ENCODE results near the gene ENO2. TPM values are rescaled to one million over a fixed set of nuclear protein-coding genes. Genes with fewer than 3 reads are reported as not detected.
A peak's percentile ranks its signal among the peaks of the same experiment; 100 is the strongest.

The ENO2 gene
- total RNA-seq, 4 donors from 2014 or later: 0.97 to 6.2 (median 1.8) TPM

DNA sequence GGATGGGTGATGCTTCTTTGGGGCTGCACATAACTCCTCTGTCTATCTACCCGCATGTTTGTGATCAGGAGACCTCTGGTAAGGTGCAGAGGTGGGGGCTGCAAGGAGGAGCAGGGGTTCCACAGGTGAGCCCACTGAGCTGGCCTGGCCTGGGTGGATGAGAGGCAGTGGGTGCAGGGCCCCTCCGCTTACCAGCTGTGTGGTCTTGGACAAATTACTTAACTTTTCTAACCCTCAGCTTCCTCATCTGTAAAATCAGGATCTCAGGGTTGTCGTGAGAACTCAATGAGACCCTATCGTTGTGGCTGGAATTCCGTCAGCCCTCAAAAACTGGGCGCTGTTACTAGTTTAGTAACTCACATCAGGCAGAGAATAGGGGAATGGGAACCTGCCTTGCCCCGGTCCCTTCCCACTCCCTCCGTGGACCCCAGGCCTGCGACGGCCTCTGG is 44.3 kb downstream of the ENO2 start:
- intact Hi-C loops (cut with DNase I; ENCODE audit: low total_unique reads): no loop called here
- no peak for DNase-seq
- H3K4me1 ChIP-seq: peaks cover 13 to 19% of the 10 kb centered on the region in 2 donors
- H3K27ac ChIP-seq: peak overlapping the region; percentile 43 to 70 (median 70)
- TF ChIP-seq, protein P1, sequence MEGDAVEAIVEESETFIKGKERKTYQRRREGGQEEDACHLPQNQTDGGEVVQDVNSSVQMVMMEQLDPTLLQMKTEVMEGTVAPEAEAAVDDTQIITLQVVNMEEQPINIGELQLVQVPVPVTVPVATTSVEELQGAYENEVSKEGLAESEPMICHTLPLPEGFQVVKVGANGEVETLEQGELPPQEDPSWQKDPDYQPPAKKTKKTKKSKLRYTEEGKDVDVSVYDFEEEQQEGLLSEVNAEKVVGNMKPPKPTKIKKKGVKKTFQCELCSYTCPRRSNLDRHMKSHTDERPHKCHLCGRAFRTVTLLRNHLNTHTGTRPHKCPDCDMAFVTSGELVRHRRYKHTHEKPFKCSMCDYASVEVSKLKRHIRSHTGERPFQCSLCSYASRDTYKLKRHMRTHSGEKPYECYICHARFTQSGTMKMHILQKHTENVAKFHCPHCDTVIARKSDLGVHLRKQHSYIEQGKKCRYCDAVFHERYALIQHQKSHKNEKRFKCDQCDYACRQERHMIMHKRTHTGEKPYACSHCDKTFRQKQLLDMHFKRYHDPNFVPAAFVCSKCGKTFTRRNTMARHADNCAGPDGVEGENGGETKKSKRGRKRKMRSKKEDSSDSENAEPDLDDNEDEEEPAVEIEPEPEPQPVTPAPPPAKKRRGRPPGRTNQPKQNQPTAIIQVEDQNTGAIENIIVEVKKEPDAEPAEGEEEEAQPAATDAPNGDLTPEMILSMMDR (IDR thresholded peaks at IDR 0.05 in 4 of 5, conservative IDR thresholded peaks at IDR 0.05 in 1 of 5): no peak
- no peak for TF ChIP-seq POLR2A (IDR thresholded peaks at IDR 0.05)
- H3K36me3 ChIP-seq: no peaks in the 10 kb centered on the region
- in situ Hi-C loops (cut with MboI; ENCODE audit: low sequenced_read_pairs in 4 of 4): no loop called here
- H3K4me3 ChIP-seq: no peak overlapping the region
- ATAC-seq: no peak
- no peaks in the 10 kb centered on the region for H3K27me3 ChIP-seq
- H3K9me3 ChIP-seq: no peaks in the 10 kb centered on the region

GRCh38 chr12:6959058-6959804 is 44.9 kb downstream of the ENO2 start:
- Histone ChIP-seq H3K27me3 (no peaks in the 10 kb centered on the region), H3K9me3 (no peaks in the 10 kb centered on the region), H3K27ac (peak overlapping the region; percentile 43 to 70 (median 70)), H3K4me1 (peaks cover 13 to 19% of the 10 kb centered on the region in 2 donors), H3K4me3 (no peak overlapping the region), H3K36me3 (no peaks in the 10 kb centered on the region)
- in situ Hi-C loops (cut with MboI; ENCODE audit: low sequenced_read_pairs in 4 of 4) (no loop called here), intact Hi-C loops (cut with DNase I; ENCODE audit: low total_unique reads) (no loop called here)
- ATAC-seq (no peak), DNase-seq (no peak)
- no peak for TF ChIP-seq POLR2A (IDR thresholded peaks at IDR 0.05)
- TF ChIP-seq, protein P1 (IDR thresholded peaks at IDR 0.05 in 4 of 5, conservative IDR thresholded peaks at IDR 0.05 in 1 of 5): no peak

- Histone ChIP-seq H3K27ac (peak overlapping the region; percentile 43 to 81 (median 70)), H3K4me3 (no peak overlapping the region), H3K27me3 (no peaks in the 10 kb centered on the region), H3K4me1 (peaks cover 17 to 24% of the 10 kb centered on the region in 2 donors), H3K9me3 (no peaks in the 10 kb centered on the region), H3K36me3 (peaks cover 0 to 2% of the 10 kb centered on the region in 2 donors)
- in situ Hi-C loops (cut with MboI; ENCODE audit: low sequenced_read_pairs in 4 of 4): no loop called here
- DNase-seq (peak in 1 of 2 donors; percentile 11), ATAC-seq (no peak)
- intact Hi-C loops (cut with DNase I; ENCODE audit: low total_unique reads): loop anchor here (5.0 kb wide), 2 partner anchors 88 to 147 kb away; partner anchors contain the start of genes C1RL and SPSB2
- TF ChIP-seq, protein P1 (IDR thresholded peaks at IDR 0.05 in 4 of 5, conservative IDR thresholded peaks at IDR 0.05 in 1 of 5): no peak
- TF ChIP-seq POLR2A (IDR thresholded peaks at IDR 0.05): no peak
Observed at GRCh38 chr12:6959805-6960592, 45.6 kb downstream of the ENO2 start.

DNA sequence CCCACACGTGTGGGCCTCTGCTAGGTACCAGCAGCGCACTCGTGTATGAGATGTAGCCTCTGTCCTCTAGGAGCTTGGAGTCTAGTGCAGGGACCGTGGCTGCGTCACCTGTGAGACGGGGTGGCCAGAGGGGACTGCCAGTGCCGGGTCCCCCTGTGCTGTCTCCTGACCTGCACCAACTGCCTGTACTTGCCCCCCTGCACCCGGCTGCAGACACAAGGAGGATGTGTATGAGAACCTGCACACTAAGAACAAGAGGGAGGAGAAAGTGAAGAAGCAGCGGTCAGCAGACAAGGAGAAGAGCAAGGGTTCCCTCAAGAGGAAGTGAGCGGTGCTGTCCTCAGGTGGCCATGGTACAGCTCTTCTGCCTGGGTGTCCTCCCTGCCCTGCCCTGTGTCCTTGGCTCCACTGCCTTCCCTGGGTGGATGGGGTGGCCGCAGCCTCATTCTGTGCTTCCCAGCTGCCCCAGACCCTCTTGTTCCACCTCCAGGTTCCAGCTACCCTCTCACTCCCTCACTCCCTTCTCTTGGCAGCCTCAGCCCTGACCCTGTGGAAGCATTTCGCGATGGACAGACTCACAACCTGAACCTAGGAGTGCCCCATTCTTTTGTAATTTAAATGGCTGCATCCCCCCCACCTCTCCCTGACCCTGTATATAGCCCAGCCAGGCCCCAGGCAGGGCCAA is 46.4 kb downstream of the ENO2 start:
- intact Hi-C loops (cut with DNase I; ENCODE audit: low total_unique reads) (loop anchor here (1.0 to 5.0 kb wide), 3 partner anchors 16 to 147 kb away; partner anchors contain the start of genes C12orf57, C1RL and SPSB2), in situ Hi-C loops (cut with MboI; ENCODE audit: low sequenced_read_pairs in 4 of 4) (no loop called here)
- Histone ChIP-seq H3K36me3 (peaks cover 0 to 9% of the 10 kb centered on the region in 2 donors), H3K27ac (peak overlapping the region; percentile 56 to 81 (median 76)), H3K4me1 (peaks cover 17 to 24% of the 10 kb centered on the region in 2 donors), H3K4me3 (peak overlapping the region; percentile 16 to 42 (median 24)), H3K27me3 (no peaks in the 10 kb centered on the region), H3K9me3 (no peaks in the 10 kb centered on the region)
- peak; percentile 11 to 24 for ATAC-seq
- DNase-seq: peak in 1 of 2 donors; percentile 29
- no peak for TF ChIP-seq POLR2A (IDR thresholded peaks at IDR 0.05)
- TF ChIP-seq, protein P1 (IDR thresholded peaks at IDR 0.05 in 4 of 5, conservative IDR thresholded peaks at IDR 0.05 in 1 of 5): peak in 1 of 5 experiments; percentile 9

All from gastrocnemius medialis (tissue), 4 donors.